GM21515 (cell line): Measurements from ENCODE around the gene ALX1.

Experiments
- ATAC-seq: cut with Tn5 transposase; IDR thresholded peaks from one replicate; pipeline ENCODE4 v1.9.1; 2021; ENCODE audit not compliant: unreplicated experiment

ALX1 gene

GRCh38 chr12:85280165-85280983 lies at the start of gene ALX1:
Gene ALX1, plus strand, starts transcription at chr12:85280220. Its CDS starts 42 bp downstream, at chr12:85280262.
- ATAC-seq = no peak

- ATAC-seq = no peak
These were observed 42.7 kb upstream of the ALX1 start for GRCh38 chr12:85237327-85237726.

- no peak for ATAC-seq
These were observed 35.5 kb upstream of the ALX1 start for GRCh38 chr12:85244561-85244960.

GRCh38 chr12:85253853-85254252 lies 26.2 kb upstream of the ALX1 start:
- ATAC-seq = no peak

GRCh38 chr12:85257671-85258070 lies 22.3 kb upstream of the ALX1 start:
- ATAC-seq = no peak

GRCh38 chr12:85260447-85260846 lies 19.6 kb upstream of the ALX1 start:
- ATAC-seq = no peak

- no peak for ATAC-seq
These were observed 19.1 kb upstream of the ALX1 start for GRCh38 chr12:85260896-85261295.

- ATAC-seq = no peak
These were observed 13.7 kb upstream of the ALX1 start for GRCh38 chr12:85266356-85266755.

GRCh38 chr12:85273381-85274314 lies 6.4 kb upstream of the ALX1 start:
- ATAC-seq = no peak

- ATAC-seq = no peak
These were observed 5.7 kb upstream of the ALX1 start for GRCh38 chr12:85274315-85274651.

- no peak for ATAC-seq
These were observed 4.6 kb upstream of the ALX1 start for GRCh38 chr12:85275374-85275773.

- ATAC-seq = no peak
These were observed 2.8 kb upstream of the ALX1 start for GRCh38 chr12:85277191-85277590.

- ATAC-seq = no peak
These were observed 2.0 kb upstream of the ALX1 start for GRCh38 chr12:85277900-85278597.

GRCh38 chr12:85278598-85279448 lies 1.2 kb upstream of the ALX1 start:
- no peak for ATAC-seq

GRCh38 chr12:85279449-85280164 lies 413 bp upstream of the ALX1 start:
- ATAC-seq = no peak

- ATAC-seq = no peak
These were observed 1.1 kb downstream of the ALX1 start for GRCh38 chr12:85280984-85281630.

GRCh38 chr12:85281636-85282312 lies 1.8 kb downstream of the ALX1 start:
- no peak for ATAC-seq

GRCh38 chr12:85283560-85283959 lies 3.5 kb downstream of the ALX1 start:
- no peak for ATAC-seq

GRCh38 chr12:85296362-85296761 lies 16.3 kb downstream of the ALX1 start:
- ATAC-seq = no peak
